Ishikawa (cell line): ENCODE data around the gene TBC1D1.

ENCODE experiments used
- CEBPB ChIP-seq: IDR thresholded peaks from 2 replicates; pipeline ENCODE4 v1.6.1; 2012
- EGR1 ChIP-seq: IDR thresholded peaks from 2 replicates; pipeline ENCODE4 v1.6.1; 2012
- RAD21 ChIP-seq: IDR thresholded peaks from 2 replicates; pipeline ENCODE4 v1.6.1; 2012; ENCODE audit warnings: low read depth

DNA sequence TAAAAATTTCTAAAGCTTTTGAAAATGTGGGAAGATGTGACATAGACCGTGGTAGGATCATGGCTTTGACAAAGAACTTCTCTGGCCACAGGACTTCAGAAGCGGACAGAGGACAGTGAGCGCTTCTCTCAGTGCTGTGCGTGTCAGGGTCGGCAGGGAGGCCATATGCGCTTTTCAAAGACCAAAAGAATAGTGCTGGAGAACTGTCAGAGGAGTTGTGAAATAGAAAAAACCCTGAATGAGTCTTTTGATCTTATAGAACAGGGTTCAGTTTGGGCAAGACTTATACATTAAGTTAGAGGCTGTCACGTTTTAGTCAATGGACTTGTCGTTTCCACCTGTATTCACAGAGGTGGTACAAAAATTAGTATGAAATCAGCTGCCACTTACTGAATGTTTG is 146.7 kb downstream of the TBC1D1 start:
- TF ChIP-seq EGR1: no peak
- no peak for TF ChIP-seq CEBPB
- TF ChIP-seq RAD21: no peak
